H1 (cell line): ENCODE measurements around the gene GUCY2D. TPM values are rescaled to one million over a fixed set of nuclear protein-coding genes. Genes with fewer than 3 reads are reported as not detected.

ENCODE experiments used
- CTCF ChIA-PET: fragments of 300-600 bp; sonication (Branson Sonifier 250); formaldehyde crosslinking; loops from one replicate; lab custom pipeline; 2021; ENCODE audit not compliant: partially characterized antibody; lab: Charles Lee
- POLR2A ChIA-PET: fragments of 300-600 bp; sonication (Branson Sonifier 250); formaldehyde crosslinking; loops from one replicate; lab custom pipeline; 2021; ENCODE audit warnings: inconsistent platforms; ENCODE audit not compliant: partially characterized antibody; lab: Charles Lee
- DNase-seq, 2 experiments: peaks; one replicate each; pipeline versions ENCODE4 v3.0.0 to v3.0.0-alpha.2; 2010 to 2022; ENCODE audit warnings: low spot score in 2 of 2, low read depth in 1 of 2, mixed read lengths in 1 of 2
- FAIRE-seq: peaks from 2 replicates; lab custom pipeline; 2011; peaks lifted over from hg19 to GRCh38; lab: Jason Lieb, UNC
- H2AFZ ChIP-seq: 2 replicates; pipeline ENCODE4 v1.8.1; 2012; ENCODE audit warnings: low read length, inconsistent platforms
- H2AK5ac ChIP-seq: 2 replicates; pipeline ENCODE4 v1.6.1; 2013; ENCODE audit warnings: low read depth, low read length
- H2BK120ac ChIP-seq: replicated peaks from 2 replicates; pipeline ENCODE3; 2013; ENCODE audit warnings: low read depth, low read length, inconsistent platforms
- H2BK12ac ChIP-seq: 2 replicates; pipeline ENCODE4 v1.6.1; 2013; ENCODE audit warnings: low read depth, low read length
- H2BK15ac ChIP-seq: 2 replicates; pipeline ENCODE4 v1.6.1; 2013; ENCODE audit warnings: low read length
- H2BK20ac ChIP-seq: 2 replicates; pipeline ENCODE4 v1.6.1; 2013; ENCODE audit warnings: low read length
- H2BK5ac ChIP-seq: 2 replicates; pipeline ENCODE4 v1.6.1; 2013; ENCODE audit warnings: low read depth, low read length
- H3K14ac ChIP-seq: 2 replicates; pipeline ENCODE4 v1.6.1; 2013; ENCODE audit warnings: inconsistent platforms; ENCODE audit not compliant: insufficient read length
- H3K18ac ChIP-seq: 2 replicates; pipeline ENCODE4 v1.6.1; 2013; ENCODE audit warnings: low read length; ENCODE audit errors: extremely low read depth
- H3K23ac ChIP-seq: 2 replicates; pipeline ENCODE4 v1.6.1; 2013; ENCODE audit warnings: inconsistent platforms; ENCODE audit not compliant: insufficient read length
- H3K23me2 ChIP-seq: 2 replicates; pipeline ENCODE4 v1.6.1; 2013; ENCODE audit warnings: low read depth, low read length
- H3K27ac ChIP-seq: 2 replicates; pipeline ENCODE4 v1.6.1; 2011; ENCODE audit warnings: low read depth, low read length, inconsistent platforms
- H3K27me3 ChIP-seq, 4 experiments: replicated peaks in 1 of 4; 1 replicate in 1 of 4; 2 replicates in 3 of 4; pipeline versions ENCODE4 v1.6.1 to v1.8.1; 2011 to 2013; ENCODE audit warnings: low read length in 3 of 4, mild to moderate bottlenecking in 3 of 4, inconsistent platforms in 2 of 4, mixed read lengths in 2 of 4, moderate library complexity in 1 of 4; ENCODE audit not compliant: control insufficient read depth in 3 of 4, insufficient read depth in 3 of 4; ENCODE audit errors: extremely low read depth in 1 of 4
- H3K36me3 ChIP-seq, 4 experiments: 2 replicates each; pipeline versions ENCODE4 v1.6.1 to v1.8.1; 2011 to 2013; ENCODE audit warnings: mild to moderate bottlenecking in 4 of 4, low read length in 3 of 4, moderate library complexity in 2 of 4, control low read depth in 1 of 4, inconsistent platforms in 1 of 4; ENCODE audit not compliant: insufficient read depth in 4 of 4, control insufficient read depth in 2 of 4
- H3K4ac ChIP-seq: replicated peaks from 2 replicates; pipeline ENCODE3; 2013; ENCODE audit warnings: low read length, low read depth, mixed read lengths, inconsistent platforms; ENCODE audit not compliant: insufficient read length
- H3K4me1 ChIP-seq, 4 experiments: replicated peaks in 1 of 4; 1 replicate in 1 of 4; 2 replicates in 3 of 4; pipeline versions ENCODE4 v1.6.1 to v1.8.1; 2011 to 2013; ENCODE audit warnings: low read length in 3 of 4, inconsistent platforms in 2 of 4, mixed read lengths in 1 of 4; ENCODE audit not compliant: insufficient read depth in 4 of 4, control insufficient read depth in 3 of 4
- H3K4me2 ChIP-seq, 2 experiments: 2 replicates each; pipeline versions ENCODE4 v1.6.1 to v1.8.1; 2011 to 2013; ENCODE audit warnings: low read depth in 2 of 2, low read length in 2 of 2, control low read depth in 1 of 2, inconsistent platforms in 1 of 2, mild to moderate bottlenecking in 1 of 2; ENCODE audit not compliant: insufficient read depth in 1 of 2
- H3K4me3 ChIP-seq, 4 experiments: fragments of 200-600, 300-600 bp in 1 of 4; sonication (generic), shearing (Covaris generic), sonication (Bioruptor Twin) in 1 of 4; 2 replicates each; pipeline versions ENCODE4 v1.5.1 to v1.8.1; 2011 to 2016; ENCODE audit warnings: low read length in 4 of 4, low read depth in 3 of 4, control low read depth in 2 of 4, inconsistent platforms in 2 of 4, mild to moderate bottlenecking in 2 of 4, mixed read lengths in 1 of 4, moderate library complexity in 1 of 4; ENCODE audit not compliant: insufficient read depth in 2 of 4; ENCODE audit errors: extremely low read depth in 1 of 4
- H3K56ac ChIP-seq: replicated peaks from 2 replicates; pipeline ENCODE3; 2013; ENCODE audit warnings: low read depth, mild to moderate bottlenecking, mixed read lengths, low read length, inconsistent platforms; ENCODE audit not compliant: insufficient read length
- H3K79me1 ChIP-seq: 2 replicates; pipeline ENCODE4 v1.6.1; 2013; ENCODE audit warnings: low read depth, low read length, control low read depth
- H3K79me2 ChIP-seq, 2 experiments: 2 replicates each; pipeline versions ENCODE4 v1.6.1 to v1.8.1; 2012 to 2013; ENCODE audit warnings: low read length in 2 of 2, mild to moderate bottlenecking in 2 of 2, inconsistent platforms in 1 of 2; ENCODE audit not compliant: insufficient read depth in 2 of 2, control insufficient read depth in 1 of 2
- H3K9ac ChIP-seq, 4 experiments: replicated peaks in 1 of 4; 1 replicate in 1 of 4; 2 replicates in 3 of 4; pipeline versions ENCODE4 v1.6.1 to v1.8.1; 2011 to 2013; ENCODE audit warnings: low read depth in 3 of 4, low read length in 3 of 4, control low read depth in 2 of 4, mild to moderate bottlenecking in 2 of 4, moderate library complexity in 2 of 4, inconsistent platforms in 1 of 4; ENCODE audit errors: extremely low read depth in 1 of 4
- H3K9me3 ChIP-seq, 2 experiments: 2 replicates each; pipeline versions ENCODE4 v1.6.1 to v1.8.1; 2012 to 2013; ENCODE audit warnings: mild to moderate bottlenecking in 2 of 2, moderate library complexity in 2 of 2, control low read depth in 1 of 2, inconsistent platforms in 1 of 2, low read depth in 1 of 2, low read length in 1 of 2, mixed read lengths in 1 of 2; ENCODE audit not compliant: insufficient read depth in 2 of 2
- H4K20me1 ChIP-seq, 2 experiments: replicated peaks in 1 of 2; 2 replicates each; pipeline versions ENCODE3 to v1.8.1; 2011 to 2013; ENCODE audit warnings: inconsistent platforms in 2 of 2, low read length in 2 of 2, mild to moderate bottlenecking in 1 of 2; ENCODE audit not compliant: insufficient read depth in 2 of 2, control insufficient read depth in 1 of 2
- H4K5ac ChIP-seq: 2 replicates; pipeline ENCODE4 v1.6.1; 2013; ENCODE audit warnings: low read length, low read depth, mixed read lengths, inconsistent platforms; ENCODE audit not compliant: insufficient read length
- H4K8ac ChIP-seq: 2 replicates; pipeline ENCODE4 v1.8.0; 2013; ENCODE audit warnings: mild to moderate bottlenecking, moderate library complexity, low read length, inconsistent platforms; ENCODE audit not compliant: insufficient read depth; ENCODE audit errors: extremely low read depth
- H4K91ac ChIP-seq: replicated peaks from 2 replicates; pipeline ENCODE3; 2013; ENCODE audit warnings: low read length, mixed read lengths, inconsistent platforms; ENCODE audit not compliant: insufficient read length
- BRCA1 ChIP-seq: IDR thresholded peaks from 2 replicates; pipeline ENCODE4 v1.6.1; 2012; ENCODE audit warnings: low read depth, low read length, improper control_type of control experiment
- CHD2 ChIP-seq: IDR thresholded peaks from 2 replicates; pipeline ENCODE4 v1.6.1; 2012; ENCODE audit warnings: low read length, improper control_type of control experiment
- CREB1 ChIP-seq: IDR thresholded peaks from 2 replicates; pipeline ENCODE4 v1.6.1; 2012; ENCODE audit warnings: inconsistent platforms
- FOSL1 ChIP-seq: IDR thresholded peaks from 2 replicates; pipeline ENCODE4 v1.6.1; 2011; ENCODE audit warnings: mild to moderate bottlenecking, low read depth, low read length, moderate library complexity; ENCODE audit not compliant: insufficient read depth
- HDAC2 ChIP-seq, 2 experiments: fragments of 300-600 bp in 1 of 2; sonication (generic) in 1 of 2; IDR thresholded peaks; 2 replicates each; pipeline ENCODE4 v1.6.1; 2011 to 2012; ENCODE audit warnings: low read depth in 2 of 2, low read length in 2 of 2, mild to moderate bottlenecking in 2 of 2, moderate library complexity in 2 of 2, borderline replicate concordance in 1 of 2, inconsistent platforms in 1 of 2
- KDM4A ChIP-seq: IDR thresholded peaks from one replicate; pipeline ENCODE4 v1.7.1; 2012; ENCODE audit warnings: low read depth, mild to moderate bottlenecking, moderate library complexity, low read length, inconsistent platforms; ENCODE audit not compliant: severe bottlenecking
- MAX ChIP-seq: IDR thresholded peaks from 2 replicates; pipeline ENCODE4 v1.6.1; 2012; ENCODE audit warnings: inconsistent platforms
- PHF8 ChIP-seq: fragments of 200-600 bp; sonication (generic); conservative IDR thresholded peaks from 2 replicates; pipeline ENCODE4 v1.7.1; 2012; ENCODE audit warnings: low read depth, mild to moderate bottlenecking, inconsistent platforms, low read length, moderate library complexity
- POLR2A ChIP-seq, 2 experiments: IDR thresholded peaks; 1 replicate in 1 of 2; 2 replicates in 1 of 2; pipeline ENCODE4 v1.6.1; 2011; ENCODE audit warnings: low read depth in 2 of 2, low read length in 2 of 2, mild to moderate bottlenecking in 2 of 2; ENCODE audit errors: control extremely low read depth in 1 of 2
- POLR2AphosphoS5 ChIP-seq: IDR thresholded peaks from 2 replicates; pipeline ENCODE4 v1.6.1; 2011; ENCODE audit warnings: low read depth, low read length
- RAD21 ChIP-seq, 2 experiments: IDR thresholded peaks in 1 of 2; conservative IDR thresholded peaks in 1 of 2; 2 replicates each; pipeline ENCODE4 v1.6.1; 2011; ENCODE audit warnings: low read depth in 2 of 2, low read length in 2 of 2, improper control_type of control experiment in 1 of 2, inconsistent platforms in 1 of 2, mild to moderate bottlenecking in 1 of 2, moderate library complexity in 1 of 2
- SRF ChIP-seq: IDR thresholded peaks from 2 replicates; pipeline ENCODE4 v1.6.1; 2011; ENCODE audit warnings: mild to moderate bottlenecking, low read depth, low read length, moderate library complexity
- WGBS, 2 experiments: shearing (Covaris generic) in 1 of 2; methylation state at CpG; one replicate each; pipeline versions ENCODE4 v1.1.6 to v1.1.7; 2013 to 2015; ENCODE audit warnings: low lambda C conversion rate in 2 of 2, mixed read lengths in 2 of 2, inconsistent platforms in 1 of 2, low coverage in 1 of 2, missing lambda C conversion rate in 1 of 2; ENCODE audit not compliant: insufficient replicate concordance in 2 of 2, insufficient coverage in 1 of 2, insufficient read length in 1 of 2; ENCODE audit errors: extremely low coverage in 1 of 2, missing lambda C conversion rate in 1 of 2; 5-methylcytosine and 5-hydroxymethylcytosine counted together
- polyA plus RNA-seq, 7 experiments: library from polyadenylated mRNA; depleted of rRNA in 3 of 7; stranded (reverse) in 5 of 7; unstranded in 2 of 7; fragments of >200 nt in 5 of 7; fragments of 200-250 nt in 2 of 7; gene quantifications; 1 replicate in 5 of 7; 2 replicates in 1 of 7; 4 replicates in 1 of 7; pipeline versions ENCODE4 v1.2.1 to v1.2.3, GENCODE V29; 2011 to 2013; ENCODE audit warnings: missing spikeins in 2 of 7, mixed read lengths in 2 of 7
- total RNA-seq: library from RNA; stranded (reverse); fragmentation: NEBNext Ultra II Directional; extraction: Animal tissue kit (Norgen Biotek cat#: 25700); gene quantifications from 2 replicates; pipeline ENCODE4 v1.2.1, GENCODE V29; 2021

Gene GUCY2D
- total and polyA plus RNA-seq, 2 of the 8 experiments (the other 6 are each of a cell fraction or from before 2014, with no cell fraction given): 0.20 to 0.48 TPM

GRCh38 chr17:8013731-8014557 is 11.5 kb downstream of the GUCY2D start:
- CTCF ChIA-PET: interaction anchor here (0.6 to 12.8 kb wide), 9 partner anchors 11 to 179 kb away, joined by 3 to 141 read pairs (median 3); partner anchors contain the start of genes ALOX15B and GUCY2D
- Histone ChIP-seq H3K23me2 (peaks cover 8% of the 10 kb centered on the region; the same call in 1 of the 2 replicates), H2BK120ac (no peak overlapping the region), H4K91ac (no peak overlapping the region), H3K4me3 (no peak overlapping the region), H3K23ac (no peak overlapping the region), H3K4ac (no peak overlapping the region), H3K14ac (no peak overlapping the region), H2BK5ac (no peak overlapping the region), H2AFZ (no peak overlapping the region), H2BK12ac (no peak overlapping the region), H3K9ac (no peak overlapping the region), H3K56ac (no peak overlapping the region), H3K27me3 (peaks cover 5 to 35% (median 21%) of the 10 kb centered on the region in 4 experiments), H3K9me3 (no peaks in the 10 kb centered on the region), H2BK20ac (no peak overlapping the region), H4K20me1 (no peaks in the 10 kb centered on the region), H3K36me3 (no peaks in the 10 kb centered on the region), H3K18ac (no peak overlapping the region), H3K4me1 (peaks cover 0 to 5% (median 0%) of the 10 kb centered on the region in 4 experiments; a peak in 2 of 7 replicates), H3K4me2 (no peak overlapping the region), H3K79me2 (no peaks in the 10 kb centered on the region), H3K79me1 (no peaks in the 10 kb centered on the region), H2BK15ac (no peak overlapping the region), H2AK5ac (no peak overlapping the region), H3K27ac (no peak overlapping the region), H4K5ac (no peak overlapping the region), H4K8ac (no peak overlapping the region)
- POLR2A ChIA-PET: interaction anchor here (1.1 kb wide), 1 partner anchor 14 kb away, joined by 3 read pairs; no protein-coding TSS in a partner anchor
- WGBS, 2 experiments: 88% methylated on average over 10 of the region's 12 CpGs; no CpG with 5 or more reads in 1 of the 2 experiments
- FAIRE-seq (no peak), DNase-seq (no peak)
- TF ChIP-seq FOSL1 (no peak), RAD21 (IDR thresholded peaks at IDR 0.05 in 1 of 2, conservative IDR thresholded peaks at IDR 0.05 in 1 of 2; ENCODE audit: low read depth in 2 of 2, low read length in 2 of 2) (no peak), BRCA1 (no peak), CREB1 (no peak), MAX (no peak), HDAC2 (IDR thresholded peaks at IDR 0.05; ENCODE audit: borderline replicate concordance in 1 of 2, low read depth in 2 of 2, low read length in 2 of 2) (no peak), PHF8 (no peak), KDM4A (no peak), POLR2A (IDR thresholded peaks at IDR 0.05; ENCODE audit: control extremely low read depth in 1 of 2, low read depth in 2 of 2, low read length in 2 of 2) (no peak), SRF (no peak), POLR2AphosphoS5 (no peak), CHD2 (no peak)
